Right ventricle myocardium superior (tissue), 1 donor: ENCODE results near the gene RSF1. TPM values are rescaled to one million over a fixed set of nuclear protein-coding genes. Genes with fewer than 3 reads are reported as not detected.

Experiments used
- ATAC-seq: fragments of 200-7000 bp; cut with Tn5 transposase; one replicate; pipeline ENCODE4 v1.9.1; 2020; ENCODE audit warnings: mild to moderate bottlenecking; ENCODE audit not compliant: poor library complexity
- DNase-seq: peaks from one replicate; pipeline ENCODE4 v3.0.0-alpha.2; 2020
- intact Hi-C: fragments of 100-400 bp; cut with DNase I; formaldehyde crosslinking; loops from one replicate; pipeline ENCODE4 v1.11.2; 2022
- total RNA-seq: library from RNA; stranded (reverse); fragmentation: NEBNext Ultra II Directional; extraction: Animal tissue kit (Norgen Biotek cat#: 25700); gene quantifications from one replicate; pipeline ENCODE4 v1.2.1, GENCODE V29; 2021
- donor health status: DM: no; HTN: yes; CAD: no; lungs with severe emphysema.

RSF1 gene
- total RNA-seq, 1 donor from 2014 or later, result 37.7 TPM

DNA sequence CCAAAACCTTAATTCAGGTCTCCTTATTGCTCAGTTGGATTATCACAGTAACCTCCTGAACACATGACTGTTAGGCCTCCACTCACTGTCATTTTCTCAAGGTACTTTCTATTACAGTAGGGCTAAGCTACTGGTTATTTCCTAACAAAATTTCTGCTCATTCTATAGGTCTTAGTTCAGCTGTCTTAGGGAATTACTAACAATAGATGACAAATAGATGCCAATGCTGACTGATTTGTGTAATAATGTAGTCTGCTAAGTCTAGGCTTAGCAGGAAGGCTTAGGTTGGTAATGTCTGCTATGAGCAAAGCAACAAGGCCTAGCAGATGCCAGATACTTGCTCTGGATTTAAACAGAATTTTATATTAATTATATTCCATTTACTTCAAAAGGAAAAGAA is 58.1 kb downstream of the RSF1 start:
- intact Hi-C loops, result no loop called here
- ATAC-seq, result no peak
- no peak for DNase-seq

DNA sequence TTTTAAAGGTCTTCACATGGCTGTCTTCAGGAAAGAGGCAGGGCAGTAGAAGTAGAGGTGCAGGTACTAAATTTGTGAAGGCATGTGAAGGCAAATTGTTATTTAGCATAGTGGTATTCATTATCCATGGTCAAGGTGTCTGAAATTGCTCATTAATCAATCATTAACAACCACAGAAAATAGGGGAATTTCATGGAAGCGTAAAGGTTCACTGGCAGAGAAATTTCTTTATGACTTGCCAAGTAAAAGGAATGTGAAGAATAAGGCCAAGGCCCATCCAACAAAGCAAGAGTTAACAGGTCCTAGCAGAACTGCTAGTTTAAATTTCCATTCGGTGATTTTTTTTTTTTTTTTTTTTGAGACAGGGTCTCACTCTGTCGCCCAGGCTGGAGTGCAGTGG is 59.0 kb downstream of the RSF1 start:
- no peak for DNase-seq
- ATAC-seq, result no peak
- intact Hi-C loops, result no loop called here

DNA sequence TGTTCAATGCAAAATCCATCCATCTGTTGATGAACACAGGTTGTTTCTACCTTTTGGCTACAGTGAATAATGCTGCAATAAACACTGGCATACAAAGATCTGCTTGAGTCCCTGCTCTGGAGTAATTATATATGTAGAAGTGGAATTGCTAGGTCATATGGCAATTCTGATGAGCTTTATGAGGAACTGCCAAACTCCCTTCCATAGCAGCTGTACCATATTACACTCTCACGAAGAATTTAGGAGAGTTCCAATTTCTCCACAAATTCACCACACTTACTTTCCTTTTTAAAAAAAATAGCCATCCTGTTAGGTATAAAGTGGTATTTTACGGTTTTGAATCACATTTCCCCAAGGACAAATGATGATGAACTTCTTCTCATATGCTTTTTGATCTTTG is 62.2 kb downstream of the RSF1 start:
- intact Hi-C loops, result no loop called here
- no peak for ATAC-seq
- no peak for DNase-seq

DNA sequence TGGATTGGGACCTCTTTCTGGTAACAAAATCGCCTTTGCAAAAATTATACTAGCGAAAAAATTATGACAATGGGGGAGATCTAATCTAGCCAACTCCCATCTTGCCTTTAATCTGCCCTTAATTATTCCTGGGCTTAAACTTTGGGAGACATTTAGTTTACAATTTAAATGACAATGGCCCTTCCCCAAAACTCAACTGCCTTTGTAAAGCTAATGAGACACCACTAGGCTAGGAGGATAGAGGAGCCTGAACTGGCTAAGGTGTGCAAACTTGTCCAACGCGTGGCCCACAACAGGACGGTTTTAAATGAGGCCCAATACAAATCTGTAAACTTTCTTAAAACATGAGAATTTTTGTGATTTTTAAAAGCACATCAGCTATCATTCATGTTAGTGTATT is 67.3 kb downstream of the RSF1 start:
- ATAC-seq (no peak), DNase-seq (no peak)
- intact Hi-C loops, result no loop called here

DNA sequence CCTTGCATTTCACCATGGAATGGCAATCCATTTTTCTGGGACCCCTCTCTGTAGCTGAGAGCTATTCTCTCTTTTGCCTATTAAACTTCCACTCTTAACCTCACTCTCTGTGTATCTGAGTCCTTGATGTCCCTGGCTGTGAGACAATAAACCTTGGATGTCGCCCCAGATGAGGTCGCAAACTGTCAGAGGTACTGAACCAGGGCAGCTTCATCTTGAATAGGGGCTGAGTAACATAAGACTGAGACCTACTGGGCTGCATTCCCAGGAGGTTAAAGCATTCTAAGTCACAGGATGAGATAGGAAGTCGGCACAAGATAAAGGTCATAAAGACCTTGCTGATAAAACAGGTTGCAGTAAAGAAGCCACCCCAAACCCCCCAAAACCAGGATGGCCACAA is 68.0 kb downstream of the RSF1 start:
- DNase-seq, result peak; percentile 55
- peak; percentile 93 for ATAC-seq

DNA sequence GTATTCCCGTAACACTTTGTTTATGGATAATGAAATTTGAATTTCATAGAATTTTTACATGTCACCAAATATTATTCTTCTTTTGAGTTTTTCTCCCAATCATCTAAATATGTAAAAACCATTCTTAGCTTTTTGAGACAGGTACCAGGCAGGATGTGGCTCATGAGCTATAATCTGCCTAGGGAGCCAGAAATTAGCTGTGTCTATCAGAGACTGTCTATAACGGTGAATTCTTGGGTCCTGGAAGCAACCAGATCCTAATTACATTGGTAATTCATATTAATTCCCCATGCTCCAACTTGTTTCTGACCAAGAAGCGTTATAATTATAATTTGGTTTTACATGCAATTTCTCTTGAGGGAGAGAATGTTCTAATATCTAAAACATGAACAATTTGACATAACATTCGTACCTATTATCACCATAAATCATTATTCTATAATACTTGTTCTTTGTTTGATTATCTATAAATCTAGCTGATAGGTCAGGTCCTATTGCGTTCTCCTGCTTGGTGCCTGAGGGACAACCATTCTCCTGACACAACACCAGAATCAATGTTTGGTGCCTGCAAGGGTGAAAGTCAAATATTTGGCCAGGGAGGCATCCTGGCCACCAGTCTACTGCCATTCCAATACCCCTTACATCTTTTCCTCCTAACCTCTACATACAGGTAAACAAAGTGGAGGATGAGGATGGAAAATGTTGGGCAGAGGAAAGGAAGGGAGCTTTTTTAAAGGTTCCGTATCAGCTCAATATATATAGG is 69.9 kb downstream of the RSF1 start:
- no peak for DNase-seq
- no peak for ATAC-seq
- intact Hi-C loops, result no loop called here

More for the DNA sequence above, 68.0 kb downstream of the RSF1 start:
- intact Hi-C loops, result no loop called here

DNA sequence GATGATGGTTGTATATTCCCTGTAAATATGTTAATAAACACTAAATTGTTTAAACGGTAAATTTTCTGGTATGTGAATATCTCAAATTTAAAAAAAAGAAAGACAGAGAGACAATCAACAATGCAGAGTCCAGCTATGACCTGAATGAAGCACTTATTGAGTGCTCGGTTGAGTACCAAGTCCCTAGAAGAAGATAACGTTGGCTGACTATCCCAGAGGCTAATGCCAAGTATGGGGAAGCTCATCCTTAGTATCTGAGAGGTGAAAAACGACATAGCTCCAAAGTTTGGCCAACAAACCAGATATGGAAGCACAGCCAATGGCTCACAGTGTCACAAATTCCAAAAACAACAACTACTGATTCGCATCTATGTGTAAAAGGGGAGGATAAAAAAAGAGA is 71.3 kb downstream of the RSF1 start:
- ATAC-seq (peak; percentile 28), DNase-seq (no peak)
- intact Hi-C loops, result no loop called here

DNA sequence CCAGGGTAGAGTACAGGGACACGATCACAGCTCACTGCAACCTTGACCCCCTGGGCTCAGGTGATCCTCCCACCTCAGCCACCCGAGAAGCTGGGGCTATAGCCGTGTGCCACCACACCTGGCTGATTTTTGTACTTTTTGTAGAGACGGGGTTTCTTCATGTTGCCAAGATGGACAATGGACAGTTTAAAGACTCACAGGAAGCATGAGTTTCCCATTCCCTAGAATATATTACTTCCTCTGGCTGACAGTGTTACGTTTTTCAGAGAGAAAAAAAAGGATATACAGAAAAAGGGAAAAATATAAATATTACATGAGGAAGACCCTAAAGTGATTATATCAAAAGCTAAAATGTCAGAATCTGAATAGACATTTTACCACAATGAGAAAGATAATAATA is 72.3 kb downstream of the RSF1 start:
- intact Hi-C loops, result no loop called here
- DNase-seq (no peak), ATAC-seq (no peak)

DNA sequence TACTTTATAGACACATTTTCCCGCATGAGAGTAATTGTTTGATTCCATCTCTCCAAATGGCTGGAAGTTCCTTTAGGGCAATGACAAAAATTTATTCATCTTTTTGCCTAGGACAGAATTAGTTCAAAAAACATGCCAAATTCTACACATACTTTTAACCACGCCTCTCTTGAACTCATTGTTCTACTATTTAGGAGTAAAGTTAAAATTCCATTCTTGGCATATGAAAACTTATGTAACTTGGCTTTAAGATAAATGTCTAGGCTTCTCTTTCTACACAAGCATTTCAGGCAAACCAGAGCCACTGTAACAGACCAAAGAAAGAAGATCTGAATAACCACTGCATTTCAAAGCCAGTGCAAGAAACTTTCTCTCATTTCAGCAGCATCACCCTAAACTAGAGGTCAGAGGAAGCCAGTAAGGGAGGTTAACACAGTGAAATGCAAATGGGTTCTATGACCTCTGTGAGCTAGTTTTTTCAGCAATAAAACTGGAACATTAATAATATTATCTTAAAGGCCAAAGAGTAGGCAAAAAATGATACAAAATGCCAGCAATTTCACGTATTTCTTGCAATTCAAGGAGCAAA is 73.0 kb downstream of the RSF1 start:
- ATAC-seq, result no peak
- intact Hi-C loops, result no loop called here

DNA sequence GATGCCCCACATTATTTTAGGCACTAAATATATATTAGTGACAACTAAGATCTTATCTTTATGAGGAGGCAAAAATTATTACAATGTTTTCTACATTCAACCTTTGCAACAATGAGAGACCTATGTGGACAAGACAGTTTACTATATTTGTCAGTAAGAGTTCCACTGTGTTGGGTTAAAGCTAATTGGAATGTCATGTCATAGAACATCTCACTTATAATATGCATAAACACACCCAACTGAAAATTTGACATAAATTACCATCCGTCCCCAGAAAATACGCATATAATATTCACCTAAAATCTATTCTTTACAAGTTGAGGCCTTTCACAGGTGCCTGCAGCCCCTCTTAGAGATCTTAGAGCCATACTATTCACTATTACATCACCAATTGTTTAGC is 84.0 kb downstream of the RSF1 start:
- intact Hi-C loops, result no loop called here
- ATAC-seq (no peak), DNase-seq (no peak)

More for the DNA sequence above, 73.0 kb downstream of the RSF1 start:
- no peak for DNase-seq

DNA sequence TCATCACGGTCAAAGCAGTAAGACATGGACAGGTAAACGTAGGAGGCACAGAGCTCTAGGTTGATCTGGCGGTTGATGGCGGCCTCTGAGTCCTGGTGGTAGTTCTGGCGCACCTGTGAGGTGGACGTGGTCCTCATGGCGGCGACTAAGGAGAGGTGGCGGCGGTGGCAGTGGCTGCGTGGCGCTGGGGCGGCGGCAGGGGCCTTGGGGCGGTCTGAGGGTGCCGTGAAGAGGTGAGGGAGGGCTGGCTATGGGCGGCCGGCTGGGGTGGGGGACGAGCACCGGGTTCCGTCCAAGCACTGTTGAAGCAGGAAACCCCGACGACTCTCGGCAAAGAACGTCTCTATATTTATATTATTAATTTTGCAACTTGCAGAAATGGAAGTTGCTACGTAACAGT is 85.6 kb downstream of the RSF1 start:
- DNase-seq (no peak), ATAC-seq (no peak)
- intact Hi-C loops, result no loop called here

DNA sequence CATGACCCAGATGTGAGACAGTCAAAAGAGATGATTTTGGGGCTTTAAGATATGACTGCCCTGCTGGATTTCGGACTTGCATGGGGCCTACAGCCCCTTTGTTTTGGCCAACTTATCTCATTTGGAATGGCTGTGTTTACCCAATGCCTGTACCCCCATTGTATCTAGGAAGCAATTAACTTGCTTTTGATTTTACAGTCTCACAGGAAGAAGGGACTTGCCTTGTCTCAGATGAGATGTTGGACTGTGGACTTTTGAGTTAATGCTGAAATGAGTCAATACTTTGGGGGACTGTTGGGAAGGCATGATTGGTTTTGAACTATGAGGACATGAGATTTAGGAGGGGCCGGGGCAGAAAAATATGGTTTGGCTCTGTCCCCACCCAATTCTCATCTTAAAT is 88.4 kb downstream of the RSF1 start:
- intact Hi-C loops, result no loop called here
- ATAC-seq, result no peak

DNA sequence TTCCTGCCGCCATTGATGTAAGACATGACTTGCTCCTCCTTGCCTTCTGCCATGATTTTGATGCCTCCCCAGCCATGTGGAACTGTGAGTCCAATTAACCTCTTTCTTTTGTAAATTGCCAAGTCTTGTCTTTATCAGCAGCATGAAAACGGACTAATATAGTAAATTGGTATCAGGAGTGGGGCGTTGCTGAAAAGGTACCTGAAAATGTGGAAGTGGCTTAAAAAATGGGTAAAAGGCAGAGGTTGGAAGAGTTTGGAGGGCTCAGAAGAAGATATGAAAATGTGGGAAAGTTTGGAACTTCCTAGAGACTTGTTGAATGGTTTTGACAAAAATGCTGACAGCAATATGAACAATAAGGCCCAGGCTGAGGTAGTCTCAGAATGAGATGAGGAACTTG is 89.7 kb downstream of the RSF1 start:
- intact Hi-C loops, result no loop called here
- ATAC-seq, result no peak
- no peak for DNase-seq

More for the DNA sequence above, 88.4 kb downstream of the RSF1 start:
- no peak for DNase-seq

DNA sequence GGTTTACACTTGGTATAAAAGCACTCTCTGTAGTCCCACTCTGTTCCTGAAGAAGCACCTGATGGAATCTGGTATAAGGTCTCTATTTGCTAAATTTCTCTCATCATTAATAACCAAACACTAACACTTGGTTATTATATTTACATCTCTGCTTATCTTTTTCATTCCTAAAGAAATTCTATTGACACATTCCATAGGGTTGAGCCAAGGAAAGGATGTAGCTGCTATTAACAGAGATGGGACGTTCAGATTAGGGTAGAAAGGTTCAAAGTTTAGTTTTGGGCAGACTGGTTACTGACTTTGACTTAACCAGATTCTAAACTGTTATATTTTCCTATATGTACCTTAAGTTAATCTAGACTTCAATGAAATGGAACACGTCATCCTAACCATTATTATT is 91.5 kb downstream of the RSF1 start:
- no peak for DNase-seq
- ATAC-seq, result no peak
- intact Hi-C loops, result no loop called here

DNA sequence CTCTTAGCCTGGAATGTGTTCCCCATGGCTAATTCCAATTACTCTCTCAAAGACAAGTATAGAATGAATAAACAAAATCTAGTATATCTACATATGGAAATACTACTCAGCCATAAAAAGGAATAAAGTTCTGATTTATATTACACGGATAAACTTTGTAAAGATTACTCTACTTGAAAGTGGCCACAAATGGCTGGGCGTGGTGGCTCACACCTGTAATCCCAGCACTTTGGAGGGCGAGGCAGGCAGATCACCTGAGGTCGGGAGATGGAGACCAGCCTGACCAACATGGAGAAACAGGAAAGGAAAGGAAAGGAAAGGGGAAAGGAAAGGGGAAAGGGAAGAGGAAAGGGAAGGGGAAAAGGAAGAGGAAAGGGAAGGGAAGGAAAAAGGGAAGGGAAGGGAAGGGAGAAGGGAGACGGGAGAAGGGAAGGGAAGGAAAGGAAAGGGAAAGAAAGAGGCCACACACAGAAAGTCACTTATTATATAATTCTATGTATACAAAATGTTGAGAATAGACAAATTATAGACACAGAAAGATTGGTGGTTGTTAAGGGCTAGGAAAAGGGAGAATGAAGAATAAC is 92.2 kb downstream of the RSF1 start:
- DNase-seq (no peak), ATAC-seq (no peak)
- intact Hi-C loops, result no loop called here

DNA sequence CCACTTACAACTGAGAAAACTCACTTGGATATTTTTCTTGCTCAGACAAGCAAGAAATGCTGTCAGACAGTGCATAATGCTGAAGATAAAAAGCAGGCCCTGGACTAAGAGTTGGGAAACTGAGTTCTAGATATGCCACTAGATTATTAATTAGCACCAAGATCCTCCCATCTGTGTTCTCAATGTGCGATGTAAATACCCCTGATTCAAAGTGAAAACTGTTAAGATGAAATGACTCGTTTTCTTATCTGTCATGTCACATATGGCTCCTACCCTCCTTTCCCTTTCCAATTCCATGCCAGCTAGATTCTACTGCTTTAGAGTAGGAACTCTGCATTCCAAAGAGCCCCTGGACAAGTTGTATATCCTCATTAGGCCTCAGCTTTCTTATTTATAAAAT is 94.0 kb downstream of the RSF1 start:
- intact Hi-C loops, result no loop called here
- no peak for DNase-seq
- ATAC-seq, result no peak

DNA sequence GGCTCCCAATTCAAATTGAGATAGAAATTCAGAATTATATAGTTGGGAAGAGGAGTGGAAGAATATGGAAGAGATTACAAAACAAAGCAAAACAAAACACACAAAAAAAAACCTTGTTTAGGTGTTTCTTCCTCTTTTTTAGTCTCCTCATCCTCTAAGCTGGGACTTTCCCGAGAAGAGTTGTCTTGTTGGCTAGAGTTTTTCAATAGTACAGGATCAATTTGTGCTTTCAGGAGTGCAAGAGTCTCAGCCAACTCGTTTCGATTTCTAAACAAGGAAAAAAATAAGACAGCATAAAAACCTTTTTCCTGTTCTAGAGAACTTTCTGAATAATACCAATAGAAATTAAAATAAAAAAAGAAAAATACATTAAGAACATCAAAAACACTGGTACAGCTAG is 95.1 kb downstream of the RSF1 start:
- ATAC-seq (no peak), DNase-seq (no peak)
- intact Hi-C loops, result no loop called here

DNA sequence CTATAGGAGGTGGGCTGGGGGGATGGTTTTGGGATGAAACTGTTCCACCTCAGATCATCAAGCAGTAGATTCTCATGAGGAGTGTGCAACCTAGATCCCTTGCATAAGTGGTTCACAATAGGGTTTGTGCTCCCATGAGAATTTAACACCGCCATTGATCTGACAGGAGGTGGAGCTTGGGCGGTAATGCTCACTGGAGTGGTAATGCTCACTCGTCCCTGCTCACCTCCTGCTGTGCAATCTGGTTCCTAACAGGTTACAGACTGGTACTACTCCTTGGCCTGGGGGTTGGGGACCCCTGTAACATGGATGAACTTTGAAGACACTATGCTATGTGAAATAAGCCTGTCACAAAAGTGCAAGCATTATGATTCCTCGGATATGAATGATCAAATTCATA is 95.9 kb downstream of the RSF1 start:
- no peak for DNase-seq
- ATAC-seq, result no peak
- intact Hi-C loops, result no loop called here

DNA sequence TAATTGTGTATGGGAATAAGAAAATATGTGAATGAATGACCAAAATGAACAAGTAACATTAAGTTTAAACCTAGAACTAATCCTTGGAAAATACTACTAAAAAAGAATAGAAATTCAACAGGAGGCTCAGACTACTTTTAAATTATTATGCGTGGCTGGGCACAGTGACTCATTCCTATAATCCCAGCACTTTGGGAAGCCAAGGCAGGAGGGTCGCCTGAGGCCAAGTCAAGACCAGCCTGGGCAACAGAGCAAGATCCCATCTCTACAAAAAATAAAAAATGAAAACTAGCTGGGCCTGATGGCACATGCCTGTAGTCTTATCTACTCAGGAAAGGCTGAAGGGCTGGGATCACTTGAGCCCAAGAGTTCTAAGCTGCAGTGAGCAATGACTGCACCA is 97.5 kb downstream of the RSF1 start:
- no peak for DNase-seq
- ATAC-seq, result no peak
- intact Hi-C loops, result no loop called here

DNA sequence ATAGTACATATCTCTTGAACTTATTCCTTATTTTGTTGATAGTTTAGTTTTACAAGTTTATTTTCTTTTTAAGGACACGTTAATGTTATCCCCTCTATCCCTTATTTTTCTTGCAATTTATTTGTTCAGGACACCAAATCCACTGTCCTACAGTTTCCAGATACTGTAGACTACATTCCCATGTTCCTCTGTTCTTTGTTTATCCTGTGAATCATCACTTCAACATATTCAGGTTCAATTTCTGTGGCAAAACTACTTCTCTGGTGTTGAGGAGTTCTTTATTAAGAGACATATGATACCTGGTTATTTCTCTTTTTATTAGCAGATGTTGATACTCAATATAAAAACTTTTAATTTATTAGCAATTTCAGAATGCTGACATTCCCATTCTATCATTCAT is 110.2 kb downstream of the RSF1 start:
- ATAC-seq (no peak), DNase-seq (no peak)
- intact Hi-C loops, result no loop called here
